ENCODE measurements around the gene NXF1. TPM values are rescaled to one million over a fixed set of nuclear protein-coding genes. Genes with fewer than 3 reads are reported as not detected.

Gene NXF1
- total and polyA plus RNA-seq, 2 of the 13 experiments (the other 11 are each of a cell fraction or from before 2014, with no cell fraction given) = 30.4 to 30.9 TPM

DNA sequence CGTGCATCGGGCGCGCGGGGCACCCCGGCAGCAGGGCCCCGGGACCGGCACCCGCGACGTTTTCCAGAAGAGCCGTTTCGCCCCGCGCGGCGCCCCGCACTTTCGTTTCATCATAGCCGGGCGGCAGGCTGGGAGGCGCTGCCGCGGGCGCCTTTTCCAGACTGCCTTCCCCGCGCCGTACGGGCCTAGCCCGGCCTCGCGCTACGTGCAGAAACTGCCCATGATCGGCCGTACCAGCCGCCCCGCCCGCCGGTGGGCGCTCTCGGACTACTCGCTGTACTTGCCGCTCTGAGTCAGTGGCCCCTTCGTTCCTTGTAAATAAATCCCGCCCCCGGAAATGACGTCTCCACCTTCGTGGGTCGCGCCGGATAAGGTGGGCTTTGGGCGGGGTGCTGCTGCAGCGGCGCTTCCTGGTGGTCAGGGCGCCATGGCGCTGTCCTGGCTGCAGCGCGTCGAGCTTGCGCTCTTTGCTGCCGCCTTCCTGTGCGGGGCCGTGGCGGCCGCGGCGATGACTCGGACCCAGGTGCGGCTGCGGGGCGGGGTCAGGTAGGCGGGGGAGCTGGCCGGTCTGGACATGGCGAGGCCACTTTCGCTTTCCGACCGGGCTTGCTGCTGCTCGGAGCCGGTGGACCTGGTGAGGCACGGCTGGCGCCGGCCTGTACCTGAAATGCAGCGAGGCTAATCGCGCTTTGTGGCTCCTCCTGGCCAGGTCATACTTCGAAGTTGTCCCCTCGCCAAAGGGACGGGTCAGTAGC, 18.1 kb downstream of the NXF1 start, which contains the start of gene TMEM179B (continued):
- TF ChIP-seq, protein P1, sequence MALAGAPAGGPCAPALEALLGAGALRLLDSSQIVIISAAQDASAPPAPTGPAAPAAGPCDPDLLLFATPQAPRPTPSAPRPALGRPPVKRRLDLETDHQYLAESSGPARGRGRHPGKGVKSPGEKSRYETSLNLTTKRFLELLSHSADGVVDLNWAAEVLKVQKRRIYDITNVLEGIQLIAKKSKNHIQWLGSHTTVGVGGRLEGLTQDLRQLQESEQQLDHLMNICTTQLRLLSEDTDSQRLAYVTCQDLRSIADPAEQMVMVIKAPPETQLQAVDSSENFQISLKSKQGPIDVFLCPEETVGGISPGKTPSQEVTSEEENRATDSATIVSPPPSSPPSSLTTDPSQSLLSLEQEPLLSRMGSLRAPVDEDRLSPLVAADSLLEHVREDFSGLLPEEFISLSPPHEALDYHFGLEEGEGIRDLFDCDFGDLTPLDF (CRISPR knock-in tag; IDR thresholded peaks at IDR 0.05) = peak; percentile 66
- TF ChIP-seq GATA4 (IDR thresholded peaks at IDR 0.05; ENCODE audit: borderline replicate concordance, low read depth) (peak; percentile 66; the same call in 1 of the 2 replicates), DPF2 (CRISPR knock-in tag; IDR thresholded peaks at IDR 0.05; ENCODE audit: borderline replicate concordance, low read depth) (no peak), HNRNPK (IDR thresholded peaks at IDR 0.05; ENCODE audit: low read depth, low read length, poor library complexity, severe bottlenecking) (peak; percentile 74), MTA3 (CRISPR knock-in tag; IDR thresholded peaks at IDR 0.05) (no peak), PHF5A (CRISPR knock-in tag; IDR thresholded peaks at IDR 0.05; ENCODE audit: low read depth, unreplicated experiment) (peak; percentile 96), SAFB2 (CRISPR knock-in tag; IDR thresholded peaks at IDR 0.05; ENCODE audit: borderline replicate concordance, low read depth) (peak; percentile 99), ZEB1 (IDR thresholded peaks at IDR 0.05; ENCODE audit: insufficient replicate concordance, low read depth) (no peak), CCAR2 (optimal IDR thresholded peaks at IDR 0.05; ENCODE audit: low read depth, low read length) (no peak), TGIF2 (CRISPR knock-in tag; IDR thresholded peaks at IDR 0.05) (no peak; the same call in 1 of the 2 replicates), ZNF354B (CRISPR knock-in tag; IDR thresholded peaks at IDR 0.05) (peak; percentile 96), KAT8 (CRISPR knock-in tag; IDR thresholded peaks at IDR 0.05) (peak; percentile 96), ZNF143 (CRISPR knock-in tag; IDR thresholded peaks at IDR 0.05) (peak; percentile 64; the same call in 1 of the 2 replicates), ZBTB1 (CRISPR knock-in tag; IDR thresholded peaks at IDR 0.05; ENCODE audit: borderline replicate concordance) (no peak), ZNF567 (CRISPR knock-in tag; IDR thresholded peaks at IDR 0.05; ENCODE audit: borderline replicate concordance) (no peak), ZBTB7B (CRISPR knock-in tag; IDR thresholded peaks at IDR 0.05) (peak; percentile 93), MLLT10 (CRISPR knock-in tag; IDR thresholded peaks at IDR 0.05) (no peak), IKZF1 (IDR thresholded peaks at IDR 0.05) (no peak), MED1 (CRISPR knock-in tag; IDR thresholded peaks at IDR 0.05) (peak; percentile 82), ZNF782 (CRISPR knock-in tag; IDR thresholded peaks at IDR 0.05; ENCODE audit: borderline replicate concordance) (peak; percentile 83; the same call in 1 of the 2 replicates), ZNF20 (CRISPR knock-in tag; IDR thresholded peaks at IDR 0.05) (no peak)
- TF ChIP-seq, protein P2, sequence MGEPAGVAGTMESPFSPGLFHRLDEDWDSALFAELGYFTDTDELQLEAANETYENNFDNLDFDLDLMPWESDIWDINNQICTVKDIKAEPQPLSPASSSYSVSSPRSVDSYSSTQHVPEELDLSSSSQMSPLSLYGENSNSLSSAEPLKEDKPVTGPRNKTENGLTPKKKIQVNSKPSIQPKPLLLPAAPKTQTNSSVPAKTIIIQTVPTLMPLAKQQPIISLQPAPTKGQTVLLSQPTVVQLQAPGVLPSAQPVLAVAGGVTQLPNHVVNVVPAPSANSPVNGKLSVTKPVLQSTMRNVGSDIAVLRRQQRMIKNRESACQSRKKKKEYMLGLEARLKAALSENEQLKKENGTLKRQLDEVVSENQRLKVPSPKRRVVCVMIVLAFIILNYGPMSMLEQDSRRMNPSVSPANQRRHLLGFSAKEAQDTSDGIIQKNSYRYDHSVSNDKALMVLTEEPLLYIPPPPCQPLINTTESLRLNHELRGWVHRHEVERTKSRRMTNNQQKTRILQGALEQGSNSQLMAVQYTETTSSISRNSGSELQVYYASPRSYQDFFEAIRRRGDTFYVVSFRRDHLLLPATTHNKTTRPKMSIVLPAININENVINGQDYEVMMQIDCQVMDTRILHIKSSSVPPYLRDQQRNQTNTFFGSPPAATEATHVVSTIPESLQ (CRISPR knock-in tag; conservative IDR thresholded peaks at IDR 0.05) = no peak
- TF ChIP-seq, protein P3, sequence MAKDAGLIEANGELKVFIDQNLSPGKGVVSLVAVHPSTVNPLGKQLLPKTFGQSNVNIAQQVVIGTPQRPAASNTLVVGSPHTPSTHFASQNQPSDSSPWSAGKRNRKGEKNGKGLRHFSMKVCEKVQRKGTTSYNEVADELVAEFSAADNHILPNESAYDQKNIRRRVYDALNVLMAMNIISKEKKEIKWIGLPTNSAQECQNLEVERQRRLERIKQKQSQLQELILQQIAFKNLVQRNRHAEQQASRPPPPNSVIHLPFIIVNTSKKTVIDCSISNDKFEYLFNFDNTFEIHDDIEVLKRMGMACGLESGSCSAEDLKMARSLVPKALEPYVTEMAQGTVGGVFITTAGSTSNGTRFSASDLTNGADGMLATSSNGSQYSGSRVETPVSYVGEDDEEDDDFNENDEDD (CRISPR knock-in tag; IDR thresholded peaks at IDR 0.05; ENCODE audit: borderline replicate concordance) = peak; percentile 87
- TF ChIP-seq, protein P4, sequence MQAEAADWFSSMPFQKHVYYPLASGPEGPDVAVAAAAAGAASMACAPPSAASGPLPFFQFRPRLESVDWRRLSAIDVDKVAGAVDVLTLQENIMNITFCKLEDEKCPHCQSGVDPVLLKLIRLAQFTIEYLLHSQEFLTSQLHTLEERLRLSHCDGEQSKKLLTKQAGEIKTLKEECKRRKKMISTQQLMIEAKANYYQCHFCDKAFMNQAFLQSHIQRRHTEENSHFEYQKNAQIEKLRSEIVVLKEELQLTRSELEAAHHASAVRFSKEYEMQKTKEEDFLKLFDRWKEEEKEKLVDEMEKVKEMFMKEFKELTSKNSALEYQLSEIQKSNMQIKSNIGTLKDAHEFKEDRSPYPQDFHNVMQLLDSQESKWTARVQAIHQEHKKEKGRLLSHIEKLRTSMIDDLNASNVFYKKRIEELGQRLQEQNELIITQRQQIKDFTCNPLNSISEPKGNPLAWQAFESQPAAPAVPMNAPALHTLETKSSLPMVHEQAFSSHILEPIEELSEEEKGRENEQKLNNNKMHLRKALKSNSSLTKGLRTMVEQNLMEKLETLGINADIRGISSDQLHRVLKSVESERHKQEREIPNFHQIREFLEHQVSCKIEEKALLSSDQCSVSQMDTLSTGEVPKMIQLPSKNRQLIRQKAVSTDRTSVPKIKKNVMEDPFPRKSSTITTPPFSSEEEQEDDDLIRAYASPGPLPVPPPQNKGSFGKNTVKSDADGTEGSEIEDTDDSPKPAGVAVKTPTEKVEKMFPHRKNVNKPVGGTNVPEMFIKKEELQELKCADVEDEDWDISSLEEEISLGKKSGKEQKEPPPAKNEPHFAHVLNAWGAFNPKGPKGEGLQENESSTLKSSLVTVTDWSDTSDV (CRISPR knock-in tag; IDR thresholded peaks at IDR 0.05) = no peak
